ENCODE measurements around the gene LY6G6C.

The LY6G6C gene

DNA sequence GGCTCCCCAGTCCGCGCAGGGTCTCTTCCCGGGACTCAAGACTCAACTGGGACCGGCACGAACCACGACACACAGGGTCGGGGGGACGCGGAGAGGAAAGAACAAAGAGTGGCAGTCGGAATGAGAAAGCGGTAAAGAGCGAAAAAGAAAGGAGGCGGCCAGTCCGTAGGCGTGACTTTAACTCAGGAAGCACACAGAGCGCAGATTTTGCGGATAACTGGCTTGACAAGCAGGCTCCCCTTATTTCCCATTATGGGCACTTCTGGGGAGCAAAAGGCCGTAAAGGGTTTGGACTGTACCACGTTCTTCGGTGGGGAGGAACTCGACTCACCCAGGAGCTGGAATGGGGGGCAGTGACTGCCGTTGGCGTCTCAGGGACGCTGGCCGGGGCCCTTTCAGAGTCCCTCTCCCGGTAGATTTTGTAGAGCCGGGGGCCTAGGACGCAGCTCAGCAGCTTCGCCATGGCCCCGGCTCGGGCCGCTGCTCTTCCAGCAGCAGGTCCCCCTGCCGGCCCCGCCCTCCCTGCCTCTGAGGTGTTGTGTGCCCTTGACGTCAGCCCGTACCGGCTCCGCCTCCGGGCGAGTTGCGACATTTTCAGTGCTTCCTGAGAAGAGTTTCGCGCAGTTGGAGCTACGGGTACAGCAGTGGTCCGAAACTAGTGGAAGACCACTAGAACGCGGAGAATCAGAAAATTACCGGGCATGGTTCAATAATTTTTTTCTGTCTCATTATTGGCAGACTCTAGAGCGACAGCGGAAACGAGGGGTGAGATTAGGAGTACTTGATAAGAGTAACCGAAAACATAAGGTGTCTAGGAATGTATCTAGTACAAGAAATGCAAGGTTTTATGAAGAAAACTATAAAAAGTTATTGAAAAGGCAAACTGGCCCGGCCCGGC lies 18.5 kb downstream of the LY6G6C start, which contains the start of gene ABHD16A:
Gene ABHD16A (minus strand): TSS at position 506 of the 898 bp plus-strand sequence. CDS start 43 bp downstream, at position 463.
- DNase-seq = peak; percentile 99

DNA sequence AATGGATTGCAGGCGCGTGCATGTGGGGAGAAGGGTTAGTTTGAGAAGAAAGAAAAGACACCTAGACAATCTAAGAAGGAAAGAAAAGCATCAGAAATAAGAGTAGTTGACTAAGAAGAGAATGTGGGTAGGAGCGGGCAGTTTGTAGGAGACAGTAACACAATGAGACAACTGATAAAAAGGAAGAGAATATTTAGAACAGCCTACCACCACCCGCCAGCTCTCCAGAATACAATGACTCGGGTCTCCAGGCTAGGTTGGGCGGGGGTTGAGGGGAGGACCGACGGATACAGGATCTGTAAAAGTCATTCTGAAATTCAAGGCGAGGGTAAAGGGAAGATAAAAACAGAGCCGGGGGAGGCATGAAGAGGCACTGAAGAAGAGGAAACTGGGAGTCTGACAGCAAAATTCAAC lies 19.1 kb downstream of the LY6G6C start:
- peak; percentile 45 for DNase-seq

DNA sequence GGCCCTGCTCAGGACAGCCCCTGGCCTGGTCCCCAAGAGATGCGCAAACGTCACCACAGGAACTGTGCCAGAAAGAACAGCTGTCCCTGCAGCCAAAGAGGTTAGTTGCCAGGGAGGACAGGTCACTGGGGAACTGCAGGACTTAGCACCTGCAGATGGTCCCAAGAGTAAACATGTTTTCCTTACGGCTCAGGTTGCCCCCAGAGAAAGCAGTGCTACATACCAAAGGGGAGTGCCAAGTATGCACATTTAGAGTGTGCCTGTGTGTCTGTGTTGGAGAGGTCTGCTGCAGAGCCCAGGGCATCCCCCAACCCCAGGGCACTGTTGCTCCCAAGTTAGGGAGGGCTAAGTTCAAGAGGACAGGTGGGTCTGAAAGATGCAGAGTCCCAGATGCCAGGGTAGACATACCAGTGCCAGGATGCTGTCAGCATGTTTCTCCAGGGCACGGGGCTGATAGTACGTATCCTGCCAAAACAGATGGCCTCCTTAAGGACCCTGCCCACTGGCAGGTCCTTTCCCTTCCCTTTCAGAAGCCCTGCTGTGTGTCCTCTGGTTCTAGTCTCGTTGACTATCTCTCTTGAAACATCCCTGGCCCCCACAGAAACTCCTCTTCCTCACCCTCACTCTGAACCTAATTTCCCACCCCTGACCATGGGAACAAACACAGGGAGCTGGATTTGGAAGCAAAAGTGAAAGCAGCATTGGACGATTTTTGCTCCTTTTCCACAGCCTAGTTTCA lies 19.7 kb downstream of the LY6G6C start:
- no peak for DNase-seq

DNA sequence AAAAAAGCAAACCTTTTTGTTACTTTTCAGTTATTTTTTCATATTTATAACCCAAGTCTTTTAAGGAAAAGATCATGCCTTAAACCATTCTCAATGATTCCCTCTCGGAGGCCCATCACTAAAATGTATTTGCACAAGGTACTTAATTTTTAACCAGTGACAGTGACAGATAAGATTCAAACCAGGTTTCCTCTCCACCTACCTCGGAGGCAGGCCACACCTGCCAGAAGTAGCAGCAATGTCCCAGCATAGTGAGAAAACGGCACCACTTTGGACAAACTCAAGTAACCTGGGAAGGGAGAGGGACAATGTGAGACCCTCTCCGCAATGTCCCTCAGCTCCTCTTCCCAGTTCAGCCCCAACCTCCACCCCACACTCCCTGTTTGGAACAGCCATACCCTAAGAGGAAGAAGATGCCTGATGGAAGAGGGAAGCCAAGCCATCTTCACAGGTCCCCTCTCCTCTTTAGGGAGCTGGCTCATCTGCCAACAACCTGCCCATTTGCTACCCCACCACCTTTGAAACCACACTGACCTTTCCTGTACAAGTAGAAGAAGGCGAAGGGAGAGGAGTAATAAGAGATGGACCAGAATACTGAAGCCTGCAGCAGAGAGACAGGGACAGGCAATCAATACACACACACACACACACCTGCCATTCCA lies 20.7 kb downstream of the LY6G6C start:
- DNase-seq = no peak

- DNase-seq = peak; percentile 42
Measured at GRCh38 chr6:31697555-31697954, 24.0 kb downstream of the LY6G6C start.

GRCh38 chr6:31693535-31693934 lies 28.0 kb downstream of the LY6G6C start:
- DNase-seq = no peak

DNA sequence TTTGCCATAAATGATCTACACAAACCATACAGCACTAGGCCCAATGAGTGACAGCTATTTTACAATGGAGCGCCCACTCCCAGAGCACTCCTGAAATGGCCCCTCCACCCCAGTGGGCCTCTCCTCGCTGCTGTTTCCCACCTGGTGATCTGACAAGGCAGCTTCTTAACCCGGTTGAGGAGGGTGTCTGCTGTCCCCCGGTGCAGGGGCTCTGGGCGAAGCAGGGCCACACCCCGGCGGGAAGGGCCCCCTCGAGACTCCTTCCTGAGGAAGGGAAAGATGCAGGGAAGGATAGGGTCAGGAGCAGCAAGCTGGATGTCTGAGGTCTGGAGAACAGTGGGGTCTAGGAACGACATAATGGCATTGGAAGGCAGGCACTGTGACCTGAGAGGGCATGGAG lies 28.7 kb downstream of the LY6G6C start:
- DNase-seq = no peak

DNA sequence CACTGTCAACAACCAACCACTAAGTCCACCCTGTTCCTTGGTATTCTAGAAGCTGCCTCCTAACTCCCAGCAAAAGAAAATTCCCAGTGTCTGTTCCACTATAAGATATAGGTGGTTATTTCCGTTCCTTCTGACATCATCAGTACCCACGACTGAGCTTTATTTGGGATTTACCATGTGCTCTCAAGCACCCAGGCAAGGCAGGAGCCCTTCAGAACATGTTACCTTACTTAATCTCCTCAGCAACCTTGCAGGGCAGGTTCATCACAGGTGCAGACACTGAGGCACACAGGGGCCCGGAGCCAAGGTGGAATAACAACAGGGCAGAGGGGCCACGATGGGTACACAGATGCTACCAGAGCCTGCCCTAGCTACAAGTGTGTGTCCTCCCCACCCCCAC lies 29.2 kb downstream of the LY6G6C start:
- no peak for DNase-seq

GRCh38 chr6:31691564-31692108 lies 29.9 kb downstream of the LY6G6C start:
- no peak for DNase-seq

- DNase-seq = no peak
Measured at GRCh38 chr6:31691078-31691463, 30.5 kb downstream of the LY6G6C start.

- no peak for DNase-seq
Measured at GRCh38 chr6:31690231-31691077, 31.1 kb downstream of the LY6G6C start.

DNA sequence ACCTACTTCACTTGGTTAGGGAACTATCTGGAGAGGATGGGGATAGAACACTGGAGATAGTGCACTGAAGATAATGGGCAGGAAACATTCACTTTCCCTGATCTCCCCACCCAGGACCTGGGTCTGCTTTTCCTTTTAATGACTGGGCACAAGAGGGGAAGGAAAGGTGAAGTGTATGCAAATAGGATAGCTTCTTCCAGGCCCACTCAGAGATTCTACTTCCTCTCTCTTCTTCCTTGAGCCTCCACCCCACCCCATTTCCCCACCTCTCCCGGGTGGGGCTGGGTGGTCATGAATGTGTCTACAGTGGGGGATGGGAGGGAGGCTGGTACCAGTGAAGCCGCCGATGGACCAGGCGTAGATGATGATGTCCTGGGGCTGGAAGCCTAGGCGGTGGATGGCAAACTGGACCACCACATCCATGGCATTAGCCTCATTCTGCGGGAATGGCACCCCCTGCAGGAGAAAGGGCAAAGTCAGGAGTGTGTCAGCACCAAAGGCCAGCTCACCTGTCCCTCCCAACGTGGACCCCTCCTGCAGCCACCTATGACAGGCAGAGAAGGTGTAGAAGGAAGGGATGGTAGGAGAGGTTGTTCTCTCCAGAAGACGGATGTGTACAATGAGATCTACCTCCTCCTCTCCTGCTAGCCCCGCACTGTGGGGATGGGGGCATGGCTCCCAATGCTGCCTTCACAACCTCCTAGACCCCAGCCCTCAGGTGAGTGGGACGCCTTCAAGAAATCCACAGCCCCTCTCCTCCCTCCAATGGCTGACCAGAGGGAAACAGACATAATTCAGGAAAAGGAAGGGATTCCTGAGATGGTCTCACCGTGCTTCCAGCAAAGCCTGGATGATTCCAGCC lies 32.1 kb downstream of the LY6G6C start:
- DNase-seq = no peak

DNA sequence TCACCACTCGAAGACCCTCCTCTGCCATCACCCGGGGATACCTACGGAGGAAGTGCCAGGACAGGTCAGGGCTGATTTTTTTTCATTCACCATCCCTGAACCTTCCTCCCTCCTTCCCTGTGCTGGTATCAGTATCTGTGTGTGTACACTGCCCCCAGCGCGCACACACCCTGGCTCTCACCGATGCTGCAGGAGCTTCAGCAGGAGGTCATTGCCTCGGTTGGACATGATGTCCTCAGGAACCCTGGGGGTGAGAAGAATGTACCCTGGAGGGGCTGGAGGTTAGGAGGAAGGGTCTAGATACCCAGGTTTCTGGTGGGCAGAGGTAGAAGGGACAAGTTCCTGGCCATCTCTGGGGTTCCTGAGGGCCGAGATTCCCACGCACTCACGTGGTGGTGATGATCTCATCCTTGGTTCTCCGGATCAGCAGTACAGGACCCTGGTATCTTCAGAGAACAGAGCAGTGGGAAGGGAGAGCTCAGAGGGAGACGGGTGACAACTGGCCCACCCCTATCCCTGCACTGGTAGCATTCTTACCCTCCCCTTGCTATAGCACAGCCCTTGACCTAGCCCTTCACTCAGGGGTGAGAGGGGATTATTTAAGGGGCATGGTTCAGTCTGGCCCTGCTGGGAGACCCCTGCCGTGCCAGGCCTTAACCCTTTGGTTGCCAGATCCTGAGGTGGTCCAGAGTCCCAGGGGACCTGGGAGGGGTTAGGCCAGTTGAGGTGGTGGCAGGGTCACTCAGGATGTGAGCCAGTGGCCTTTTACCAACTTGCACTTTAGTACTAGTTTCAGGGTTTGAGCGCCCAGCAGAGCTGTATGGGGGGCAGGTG lies 33.5 kb downstream of the LY6G6C start:
- DNase-seq = no peak

GRCh38 chr6:31687321-31687720 lies 34.2 kb downstream of the LY6G6C start:
- DNase-seq = no peak

- no peak for DNase-seq
Measured at GRCh38 chr6:31686483-31686882, 35.1 kb downstream of the LY6G6C start.

DNA sequence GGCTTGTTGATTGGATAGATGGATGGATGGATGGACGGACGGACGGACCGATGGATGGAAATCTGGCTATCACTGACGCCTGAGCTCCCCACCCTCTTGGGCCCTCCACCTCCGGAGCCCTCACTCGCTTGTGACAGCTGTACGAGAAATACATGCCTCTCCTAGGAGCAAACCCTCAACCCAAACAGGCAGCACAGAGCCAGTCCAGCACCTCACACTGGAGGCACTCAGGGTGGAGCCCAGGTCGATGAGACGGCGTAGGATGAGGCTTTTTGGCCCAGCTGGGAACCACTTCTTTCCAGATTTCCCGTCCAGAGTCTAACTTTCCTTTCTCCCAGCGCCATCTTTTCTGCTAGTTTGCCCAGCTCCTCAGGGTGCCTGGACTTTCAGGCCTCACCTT lies 38.0 kb downstream of the LY6G6C start:
- no peak for DNase-seq

DNA sequence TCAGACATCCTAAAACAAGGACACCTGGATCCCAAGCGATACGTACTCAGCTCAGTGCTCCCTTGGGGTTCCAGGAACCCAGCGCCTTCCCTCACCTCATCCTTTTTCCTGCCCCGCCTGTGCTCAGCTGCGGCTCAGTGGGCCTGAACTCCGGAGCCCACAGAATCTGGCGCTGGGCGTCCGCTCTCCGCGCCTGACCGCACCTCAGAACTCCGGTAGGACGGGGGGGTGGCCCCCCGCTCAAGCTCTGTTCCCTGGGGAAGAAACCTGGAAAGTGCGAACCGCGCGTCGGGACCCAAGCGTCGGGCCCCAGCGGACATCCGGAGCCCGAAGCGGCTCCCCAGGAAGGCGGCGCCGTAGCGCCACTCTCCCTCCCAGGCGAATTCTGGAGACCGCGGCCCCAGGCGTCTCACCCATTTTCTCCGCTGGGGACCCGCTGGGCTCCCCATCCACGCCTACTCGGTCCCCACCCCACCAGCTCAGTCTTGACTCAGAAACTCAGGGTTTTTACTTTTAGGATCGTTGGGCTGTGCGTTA lies 40.3 kb downstream of the LY6G6C start:
- DNase-seq = peak; percentile 55

GRCh38 chr6:31680226-31681134 lies 41.1 kb downstream of the LY6G6C start, which contains the start of gene LY6G5C:
TSS of gene LY6G5C (minus strand) at chr6:31681067. CDS start at chr6:31680373, 694 bp downstream.
- peak; percentile 79 for DNase-seq

- DNase-seq = no peak
Measured at GRCh38 chr6:31677955-31678354, 43.6 kb downstream of the LY6G6C start.
